ENCODE measurements around the gene PLEKHG5.

Gene PLEKHG5

GRCh38 chr1:6421266-6421665 is 70.2 kb downstream of the PLEKHG5 start:
- TF ChIP-seq FOXP2 (optimal IDR thresholded peaks at IDR 0.05; ENCODE audit: borderline replicate concordance, extremely low read depth, extremely low read length, insufficient read depth) (no peak), POLR2AphosphoS5 (IDR thresholded peaks at IDR 0.05; ENCODE audit: low read depth, low read length) (no peak), TAF1 (IDR thresholded peaks at IDR 0.05; ENCODE audit: borderline replicate concordance, insufficient read depth, low read length) (no peak), SIN3A (IDR thresholded peaks at IDR 0.05; ENCODE audit: borderline replicate concordance, insufficient read depth, low read length) (no peak), REST (IDR thresholded peaks at IDR 0.05; ENCODE audit: insufficient read depth in 1 of 2, low read depth in 2 of 2, low read length in 2 of 2) (no peak)

GRCh38 chr1:6420454-6421042 is 70.9 kb downstream of the PLEKHG5 start:
- TF ChIP-seq TAF1 (IDR thresholded peaks at IDR 0.05; ENCODE audit: borderline replicate concordance, insufficient read depth, low read length) (no peak), FOXP2 (optimal IDR thresholded peaks at IDR 0.05; ENCODE audit: borderline replicate concordance, extremely low read depth, extremely low read length, insufficient read depth) (no peak), POLR2AphosphoS5 (IDR thresholded peaks at IDR 0.05; ENCODE audit: low read depth, low read length) (no peak), SIN3A (IDR thresholded peaks at IDR 0.05; ENCODE audit: borderline replicate concordance, insufficient read depth, low read length) (no peak), REST (IDR thresholded peaks at IDR 0.05; ENCODE audit: insufficient read depth in 1 of 2, low read depth in 2 of 2, low read length in 2 of 2) (no peak)

GRCh38 chr1:6419804-6420453 is 71.5 kb downstream of the PLEKHG5 start, which contains the start of gene HES2:
TSS of gene HES2 (minus strand) at chr1:6419919. CDS start at chr1:6419820, 99 bp downstream.
- TF ChIP-seq POLR2AphosphoS5 (IDR thresholded peaks at IDR 0.05; ENCODE audit: low read depth, low read length) (no peak), REST (IDR thresholded peaks at IDR 0.05; ENCODE audit: insufficient read depth in 1 of 2, low read depth in 2 of 2, low read length in 2 of 2) (no peak), TAF1 (IDR thresholded peaks at IDR 0.05; ENCODE audit: borderline replicate concordance, insufficient read depth, low read length) (no peak), FOXP2 (optimal IDR thresholded peaks at IDR 0.05; ENCODE audit: borderline replicate concordance, extremely low read depth, extremely low read length, insufficient read depth) (no peak), SIN3A (IDR thresholded peaks at IDR 0.05; ENCODE audit: borderline replicate concordance, insufficient read depth, low read length) (no peak)

- no peak for TF ChIP-seq SIN3A (IDR thresholded peaks at IDR 0.05; ENCODE audit: borderline replicate concordance, insufficient read depth, low read length)
- TF ChIP-seq REST (IDR thresholded peaks at IDR 0.05; ENCODE audit: insufficient read depth in 1 of 2, low read depth in 2 of 2, low read length in 2 of 2): no peak
- no peak for TF ChIP-seq TAF1 (IDR thresholded peaks at IDR 0.05; ENCODE audit: borderline replicate concordance, insufficient read depth, low read length)
- no peak for TF ChIP-seq FOXP2 (optimal IDR thresholded peaks at IDR 0.05; ENCODE audit: borderline replicate concordance, extremely low read depth, extremely low read length, insufficient read depth)
- no peak for TF ChIP-seq POLR2AphosphoS5 (IDR thresholded peaks at IDR 0.05; ENCODE audit: low read depth, low read length)
Observed at GRCh38 chr1:6419397-6419803, 72.1 kb downstream of the PLEKHG5 start.

Data from PFSK-1 (cell line).